Sigmoid colon (tissue), 4 donors: ENCODE results near the gene ADAP2.

ENCODE experiments used
- POLR2A ChIP-seq, 2 donors: fragments of 450-650 bp; IDR thresholded peaks; one replicate each; pipeline ENCODE4 v1.6.1; 2016; ENCODE audit warnings: antibody characterized with exemption in 2 of 2, mild to moderate bottlenecking in 2 of 2, moderate library complexity in 2 of 2
- POLR2AphosphoS5 ChIP-seq, 4 donors: sonication (generic); formaldehyde crosslinking; IDR thresholded peaks; one replicate each; pipeline ENCODE4 v1.6.1; 2017; ENCODE audit warnings: antibody characterized with exemption in 4 of 4
- TF ChIP-seq, protein P1 (sequence below), 4 experiments: fragments of 450-650 bp in 3 of 4; fragments of 200-600 bp in 1 of 4; IDR thresholded peaks; one replicate each; pipeline ENCODE4 v1.5.1; 2016 to 2019; ENCODE audit warnings: antibody characterized with exemption in 4 of 4, mild to moderate bottlenecking in 3 of 4, moderate library complexity in 2 of 4

DNA sequence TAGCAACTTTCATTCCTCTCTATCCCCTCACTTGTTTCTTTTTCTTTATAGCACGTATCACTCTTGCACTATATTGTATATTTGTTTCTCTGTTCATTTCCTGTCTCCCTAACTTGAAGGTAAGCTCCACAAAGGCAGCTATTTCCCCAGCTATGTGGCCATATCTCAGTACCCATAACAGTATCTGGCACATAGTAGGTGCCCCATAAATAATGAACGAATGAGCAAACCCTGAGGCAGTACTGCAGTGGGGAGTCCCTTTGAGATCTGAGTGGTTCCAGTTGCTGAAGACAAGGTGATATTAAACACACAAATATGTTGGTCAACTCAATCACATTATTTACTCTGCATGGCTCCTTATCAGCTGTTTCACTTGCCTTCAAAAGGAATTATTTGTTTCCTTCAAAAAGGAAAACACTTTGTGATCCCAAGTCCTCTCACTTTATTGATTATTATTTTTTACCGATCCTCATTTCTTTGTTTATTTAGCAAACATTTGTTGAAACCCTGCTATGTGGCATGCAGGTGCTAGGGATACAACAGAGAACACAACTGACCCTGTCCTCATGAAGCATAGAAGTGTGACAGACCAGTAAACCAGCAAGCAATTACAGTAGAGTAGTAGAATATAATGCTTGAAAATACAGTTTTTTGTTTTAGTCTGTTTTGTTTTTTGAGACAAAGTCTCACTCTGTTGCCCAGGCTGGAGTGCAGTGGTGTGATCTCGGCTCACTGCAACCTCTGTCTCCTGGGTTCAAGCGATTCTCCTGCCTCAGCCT lies 5.7 kb upstream of the ADAP2 start:
- TF ChIP-seq, protein P1, sequence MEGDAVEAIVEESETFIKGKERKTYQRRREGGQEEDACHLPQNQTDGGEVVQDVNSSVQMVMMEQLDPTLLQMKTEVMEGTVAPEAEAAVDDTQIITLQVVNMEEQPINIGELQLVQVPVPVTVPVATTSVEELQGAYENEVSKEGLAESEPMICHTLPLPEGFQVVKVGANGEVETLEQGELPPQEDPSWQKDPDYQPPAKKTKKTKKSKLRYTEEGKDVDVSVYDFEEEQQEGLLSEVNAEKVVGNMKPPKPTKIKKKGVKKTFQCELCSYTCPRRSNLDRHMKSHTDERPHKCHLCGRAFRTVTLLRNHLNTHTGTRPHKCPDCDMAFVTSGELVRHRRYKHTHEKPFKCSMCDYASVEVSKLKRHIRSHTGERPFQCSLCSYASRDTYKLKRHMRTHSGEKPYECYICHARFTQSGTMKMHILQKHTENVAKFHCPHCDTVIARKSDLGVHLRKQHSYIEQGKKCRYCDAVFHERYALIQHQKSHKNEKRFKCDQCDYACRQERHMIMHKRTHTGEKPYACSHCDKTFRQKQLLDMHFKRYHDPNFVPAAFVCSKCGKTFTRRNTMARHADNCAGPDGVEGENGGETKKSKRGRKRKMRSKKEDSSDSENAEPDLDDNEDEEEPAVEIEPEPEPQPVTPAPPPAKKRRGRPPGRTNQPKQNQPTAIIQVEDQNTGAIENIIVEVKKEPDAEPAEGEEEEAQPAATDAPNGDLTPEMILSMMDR (IDR thresholded peaks at IDR 0.05), result no peak
- no peak for TF ChIP-seq POLR2A (IDR thresholded peaks at IDR 0.05)
- no peak for TF ChIP-seq POLR2AphosphoS5 (IDR thresholded peaks at IDR 0.05)
